HEK293T (cell line): ENCODE measurements around the gene PLXNA2.

Experiments used
- CTCF ChIA-PET: fragments of 350-600 bp; formaldehyde crosslinking; extraction: SDS; loops from one replicate; lab custom pipeline; 2021; ENCODE audit warnings: antibody characterized with exemption, inconsistent platforms; lab: Yijun Ruan, JAX
- POLR2A ChIA-PET: fragments of 350-600 bp; formaldehyde crosslinking; extraction: SDS; loops from one replicate; lab custom pipeline; 2020; ENCODE audit warnings: antibody characterized with exemption, inconsistent platforms; lab: Yijun Ruan, JAX
- DNase-seq: peaks from one replicate; pipeline ENCODE4 v3.0.0; 2012; ENCODE audit warnings: mixed read lengths; ENCODE audit errors: extremely low spot score
- ARNT ChIP-seq: fragments of 450-650 bp; IDR thresholded peaks from 2 replicates; pipeline ENCODE4 v1.6.1; 2017; ENCODE audit warnings: mild to moderate bottlenecking
- BHLHE40 ChIP-seq: fragments of 450-650 bp; IDR thresholded peaks from 2 replicates; pipeline ENCODE4 v1.6.1; 2016; ENCODE audit warnings: mild to moderate bottlenecking, moderate library complexity, borderline replicate concordance
- CTBP1 ChIP-seq: fragments of 450-650 bp; IDR thresholded peaks from 2 replicates; pipeline ENCODE4 v1.6.1; 2016; ENCODE audit warnings: borderline replicate concordance
- ELF4 ChIP-seq: fragments of 450-650 bp; IDR thresholded peaks from 2 replicates; pipeline ENCODE4 v1.6.1; 2017; ENCODE audit warnings: antibody characterized with exemption
- FOXA1 ChIP-seq: fragments of 450-650 bp; IDR thresholded peaks from 2 replicates; pipeline ENCODE4 v1.6.1; 2016; ENCODE audit warnings: mild to moderate bottlenecking
- FOXK2 ChIP-seq: fragments of 450-650 bp; IDR thresholded peaks from 2 replicates; pipeline ENCODE4 v1.6.1; 2016; ENCODE audit warnings: mild to moderate bottlenecking
- FOXM1 ChIP-seq: fragments of 450-650 bp; IDR thresholded peaks from 2 replicates; pipeline ENCODE4 v1.6.1; 2017; ENCODE audit warnings: mild to moderate bottlenecking, borderline replicate concordance
- HDGF ChIP-seq: fragments of 450-650 bp; IDR thresholded peaks from 2 replicates; pipeline ENCODE4 v1.6.1; 2017; ENCODE audit warnings: antibody characterized with exemption, borderline replicate concordance
- L3MBTL2 ChIP-seq: fragments of 450-650 bp; conservative IDR thresholded peaks from 2 replicates; pipeline ENCODE4 v1.6.1; 2016; ENCODE audit warnings: mild to moderate bottlenecking
- LEF1 ChIP-seq: fragments of 450-650 bp; IDR thresholded peaks from 2 replicates; pipeline ENCODE4 v1.6.1; 2017; ENCODE audit warnings: mild to moderate bottlenecking, borderline replicate concordance
- NFRKB ChIP-seq: fragments of 450-650 bp; IDR thresholded peaks from 2 replicates; pipeline ENCODE4 v1.6.1; 2016; ENCODE audit warnings: mild to moderate bottlenecking, moderate library complexity
- SP1 ChIP-seq: fragments of 450-650 bp; IDR thresholded peaks from 2 replicates; pipeline ENCODE4 v1.6.1; 2017
- SUZ12 ChIP-seq: fragments of 450-650 bp; IDR thresholded peaks from 2 replicates; pipeline ENCODE4 v1.6.1; 2016; ENCODE audit warnings: mild to moderate bottlenecking
- TARDBP ChIP-seq: fragments of 450-650 bp; IDR thresholded peaks from 2 replicates; pipeline ENCODE4 v1.6.1; 2016
- ZNF384 ChIP-seq: fragments of 450-650 bp; IDR thresholded peaks from 2 replicates; pipeline ENCODE4 v1.6.1; 2016
- TF ChIP-seq, protein P1 (sequence below): fragments of 450-650 bp; IDR thresholded peaks from 2 replicates; pipeline ENCODE4 v1.6.1; 2016

Gene PLXNA2

DNA sequence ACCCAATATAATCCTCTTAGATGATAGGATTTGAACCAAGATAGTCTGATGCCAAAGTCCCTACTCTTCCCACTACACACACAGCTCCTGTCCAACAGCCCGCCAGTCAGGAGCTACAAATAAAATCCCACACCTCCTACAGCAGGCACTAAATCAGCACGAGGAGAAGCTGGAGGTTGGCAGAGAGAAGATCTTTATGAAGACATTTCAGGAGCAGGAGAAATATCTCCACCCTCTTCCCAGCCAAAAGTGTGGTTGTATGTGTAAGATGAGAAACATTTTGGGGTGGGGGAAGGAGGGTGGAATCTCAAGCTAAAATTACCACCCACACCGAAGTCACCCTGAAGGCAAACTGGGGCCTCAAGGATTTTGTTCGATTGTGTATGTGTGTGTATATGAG, 54.5 kb downstream of the PLXNA2 start:
- TF ChIP-seq LEF1 (no peak), ARNT (no peak), SUZ12 (no peak), TARDBP (no peak), L3MBTL2 (no peak), CTBP1 (no peak), ZNF384 (no peak), ELF4 (no peak), BHLHE40 (no peak)
- ChIA-PET CTCF (interaction anchor here (0.6 to 1.1 kb wide), 3 partner anchors 54 to 84 kb away, joined by 3 to 4 read pairs (median 3); partner anchors contain the start of gene PLXNA2), POLR2A (no interaction called here)
- DNase-seq: no peak

DNA sequence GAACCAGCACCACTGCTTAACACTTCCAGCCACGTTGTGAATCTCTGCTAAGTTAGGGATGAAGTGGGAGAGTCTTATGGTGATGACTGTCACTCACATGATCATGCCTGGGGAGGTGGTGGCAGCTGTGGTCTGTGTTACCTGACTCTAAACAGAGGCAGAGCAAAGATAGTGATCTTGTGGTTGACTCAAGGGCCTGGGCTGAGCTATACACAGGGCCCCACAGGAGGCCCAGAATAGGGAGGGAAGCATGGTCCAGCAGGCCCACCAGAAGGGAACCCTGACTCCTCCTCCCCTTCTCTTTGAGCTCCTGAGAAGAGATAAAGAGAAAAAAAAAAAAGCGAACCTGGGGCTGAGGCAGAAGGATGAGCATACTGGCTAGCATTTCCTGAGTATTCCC, 55.0 kb downstream of the PLXNA2 start:
- no peak for DNase-seq
- ChIA-PET CTCF (interaction anchor here (0.6 to 1.1 kb wide), 3 partner anchors 55 to 83 kb away, joined by 3 to 4 read pairs (median 3); partner anchors contain the start of gene PLXNA2), POLR2A (no interaction called here)
- TF ChIP-seq LEF1 (no peak), ELF4 (no peak), ARNT (no peak), NFRKB (no peak), HDGF (no peak), BHLHE40 (no peak), ZNF384 (no peak), TARDBP (no peak), CTBP1 (no peak), FOXK2 (no peak), SP1 (no peak)
- TF ChIP-seq, protein P1, sequence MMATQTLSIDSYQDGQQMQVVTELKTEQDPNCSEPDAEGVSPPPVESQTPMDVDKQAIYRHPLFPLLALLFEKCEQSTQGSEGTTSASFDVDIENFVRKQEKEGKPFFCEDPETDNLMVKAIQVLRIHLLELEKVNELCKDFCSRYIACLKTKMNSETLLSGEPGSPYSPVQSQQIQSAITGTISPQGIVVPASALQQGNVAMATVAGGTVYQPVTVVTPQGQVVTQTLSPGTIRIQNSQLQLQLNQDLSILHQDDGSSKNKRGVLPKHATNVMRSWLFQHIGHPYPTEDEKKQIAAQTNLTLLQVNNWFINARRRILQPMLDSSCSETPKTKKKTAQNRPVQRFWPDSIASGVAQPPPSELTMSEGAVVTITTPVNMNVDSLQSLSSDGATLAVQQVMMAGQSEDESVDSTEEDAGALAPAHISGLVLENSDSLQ: no peak

DNA sequence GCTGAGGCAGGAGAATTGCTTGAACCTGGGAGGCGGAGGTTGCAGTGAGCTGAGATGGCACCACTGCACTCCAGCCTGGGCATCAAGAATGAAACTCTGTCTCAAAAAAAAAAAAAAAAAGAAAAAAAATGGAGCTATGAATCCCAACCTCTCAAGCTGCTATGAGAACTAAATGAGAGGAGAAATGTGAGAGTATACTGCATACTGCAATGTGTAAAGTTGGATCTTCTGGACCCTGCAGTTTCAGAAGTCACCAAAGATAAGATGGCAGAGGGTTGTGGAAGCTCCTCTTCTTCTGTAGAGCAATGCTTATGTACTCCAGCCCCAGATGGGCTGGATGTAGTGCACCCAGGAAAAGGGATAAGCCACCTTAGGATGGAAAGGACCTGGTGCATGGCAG, 55.6 kb downstream of the PLXNA2 start:
- no peak for TF ChIP-seq FOXM1
- TF ChIP-seq SP1: no peak
- TF ChIP-seq HDGF: no peak
- ChIA-PET POLR2A (no interaction called here), CTCF (no interaction called here)
- no peak for DNase-seq

DNA sequence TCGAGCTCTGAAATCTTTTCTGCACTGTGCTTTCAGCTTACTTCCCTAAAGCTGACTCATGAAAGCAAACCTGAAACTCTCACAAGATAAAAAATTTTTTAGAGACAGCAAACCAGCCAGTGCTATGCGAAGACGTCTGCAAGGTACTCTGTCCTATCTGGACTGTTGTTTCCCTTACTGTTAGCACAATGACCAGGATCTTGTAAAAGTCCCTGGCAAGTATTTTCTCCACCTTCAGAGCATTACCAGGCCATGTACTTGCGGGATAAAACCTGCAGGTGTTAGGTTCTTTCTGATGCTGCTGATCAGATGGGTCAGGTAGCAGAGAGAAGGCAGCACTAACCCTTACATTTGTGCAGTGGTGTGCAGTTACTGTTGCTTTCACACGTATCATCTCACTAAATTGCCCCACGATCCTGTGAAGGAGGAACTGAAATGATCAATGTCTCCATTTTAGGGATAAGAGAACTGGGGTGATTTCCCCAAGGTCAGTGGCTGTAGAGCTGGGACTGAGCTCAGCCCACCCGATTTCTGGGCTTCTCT, 56.6 kb downstream of the PLXNA2 start:
- no peak for DNase-seq
- TF ChIP-seq L3MBTL2 (no peak), ELF4 (no peak), FOXK2 (no peak), LEF1 (no peak), SUZ12 (no peak), ARNT (no peak), SP1 (no peak), HDGF (no peak), FOXM1 (no peak), FOXA1 (no peak), BHLHE40 (no peak), CTBP1 (no peak), TARDBP (no peak), NFRKB (no peak), ZNF384 (no peak)
- TF ChIP-seq, protein P1: no peak
- ChIA-PET CTCF (interaction anchor here (0.7 kb wide), 1 partner anchor 57 kb away, joined by 4 read pairs; no protein-coding TSS in a partner anchor), POLR2A (no interaction called here)

DNA sequence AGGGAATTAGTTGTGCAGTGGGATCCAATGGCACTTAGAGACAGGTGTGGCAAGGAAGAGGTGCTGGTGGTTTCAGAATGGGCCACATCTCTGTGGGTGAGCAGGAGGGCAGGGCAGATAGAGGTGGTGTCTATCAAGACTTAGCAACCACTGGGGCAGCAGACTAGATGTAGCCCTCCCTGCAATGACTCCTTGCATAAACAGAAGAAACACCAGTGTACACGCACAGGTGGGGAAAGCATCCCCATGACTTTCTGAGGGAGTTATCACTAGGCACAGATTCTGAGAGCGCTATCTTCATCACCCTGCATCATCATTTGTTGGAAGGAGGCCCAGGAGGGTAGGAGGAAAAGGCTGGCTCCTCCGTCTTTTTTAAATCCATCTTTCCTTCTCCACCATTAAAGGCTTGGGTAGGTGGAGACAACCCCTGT, 58.4 kb downstream of the PLXNA2 start:
- no peak for DNase-seq
- no peak for TF ChIP-seq LEF1
- TF ChIP-seq BHLHE40: no peak
- no peak for TF ChIP-seq FOXM1
- no peak for TF ChIP-seq FOXK2
- no peak for TF ChIP-seq FOXA1
- no peak for TF ChIP-seq HDGF
- no peak for TF ChIP-seq SUZ12
- POLR2A ChIA-PET: no interaction called here
- CTCF ChIA-PET: no interaction called here

DNA sequence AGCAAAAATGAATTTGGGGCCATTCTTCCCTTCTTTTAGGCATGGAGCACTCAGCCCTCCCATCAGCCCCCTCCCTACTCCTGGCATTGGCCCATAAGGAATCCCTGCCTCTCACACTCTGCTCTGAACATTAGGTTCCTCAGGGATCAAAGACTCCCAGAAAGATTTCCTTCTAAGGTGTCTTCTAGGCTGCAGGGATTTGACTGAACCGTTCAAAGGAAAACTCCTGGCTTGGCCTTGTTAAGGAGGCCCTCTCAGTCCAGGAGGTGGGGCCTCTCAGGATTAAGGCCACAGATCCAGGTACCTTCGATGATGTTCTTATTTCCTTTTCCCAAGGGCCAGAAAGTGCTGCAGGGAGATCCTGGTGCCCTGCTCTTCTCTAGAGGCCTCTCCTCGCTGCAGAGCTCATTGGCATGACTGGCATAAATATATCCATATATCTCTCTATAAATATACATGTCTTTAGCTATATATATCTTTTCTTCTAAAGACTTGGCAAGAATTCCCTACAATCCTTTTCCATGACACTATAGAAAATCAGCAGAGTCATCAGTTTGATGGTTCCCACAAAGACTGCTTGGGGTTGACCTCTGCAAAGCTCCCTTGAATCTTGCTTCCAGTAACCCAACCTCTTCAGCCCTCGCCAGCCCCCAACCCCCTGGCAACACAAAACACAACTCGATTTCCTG, 59.1 kb downstream of the PLXNA2 start:
- CTCF ChIA-PET: interaction anchor here (0.5 to 1.2 kb wide), 4 partner anchors 12 to 60 kb away, joined by 3 read pairs; no protein-coding TSS in a partner anchor
- no peak for DNase-seq
- TF ChIP-seq HDGF: no peak
- TF ChIP-seq FOXA1: no peak
- no peak for TF ChIP-seq ARNT
- no peak for TF ChIP-seq ELF4
- no peak for TF ChIP-seq LEF1
- no peak for TF ChIP-seq SUZ12
- no peak for TF ChIP-seq SP1
- TF ChIP-seq, protein P1: no peak
- TF ChIP-seq NFRKB: no peak
- TF ChIP-seq ZNF384: no peak
- POLR2A ChIA-PET: no interaction called here
